Myocyte (in vitro differentiated cells): ENCODE measurements around the gene ITGB3BP. TPM values are rescaled to one million over a fixed set of nuclear protein-coding genes. Genes with fewer than 3 reads are reported as not detected.
"Not testable (repeated sequence)": the region's sequence is repeated elsewhere in the genome, so short reads cannot be mapped to it uniquely, and the experiment has no call there.

ENCODE experiments used
- DNase-seq: peaks from one replicate; pipeline ENCODE4 v3.0.0-alpha.2; 2012; ENCODE audit warnings: low read depth
- polyA plus RNA-seq: library from polyadenylated mRNA; unstranded; fragments of >200 nt; gene quantifications from one replicate; pipeline ENCODE4 v1.2.1, GENCODE V29; 2012; ENCODE audit warnings: missing spikeins
- total RNA-seq: library from RNA; depleted of rRNA; stranded (reverse); fragments of >200 nt; gene quantifications from 2 replicates; pipeline ENCODE4 v1.2.3, GENCODE V29; 2014

The ITGB3BP gene, protein sequence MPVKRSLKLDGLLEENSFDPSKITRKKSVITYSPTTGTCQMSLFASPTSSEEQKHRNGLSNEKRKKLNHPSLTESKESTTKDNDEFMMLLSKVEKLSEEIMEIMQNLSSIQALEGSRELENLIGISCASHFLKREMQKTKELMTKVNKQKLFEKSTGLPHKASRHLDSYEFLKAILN
- 13.7 and 18.1 TPM in 2 replicates for total RNA-seq
- 15.6 TPM for polyA plus RNA-seq

GRCh38 chr1:63522891-63523728 is at the start of gene ITGB3BP, which contains the start of gene EFCAB7:
Gene ITGB3BP, minus strand, starts transcription at chr1:63523225. Its CDS starts 92 bp downstream, at chr1:63523133.
Gene EFCAB7, plus strand, starts transcription at chr1:63523525. Its CDS starts 2,048 bp downstream, at chr1:63525573.
- DNase-seq = peak; percentile 95

- DNase-seq = not testable (repeated sequence)
Observed at GRCh38 chr1:63572686-63573085, 49.7 kb upstream of the ITGB3BP start.

- no peak for DNase-seq
Observed at GRCh38 chr1:63569640-63570316, 46.8 kb upstream of the ITGB3BP start.

GRCh38 chr1:63569068-63569467 is 46.0 kb upstream of the ITGB3BP start:
- DNase-seq = no peak

GRCh38 chr1:63563745-63564144 is 40.7 kb upstream of the ITGB3BP start:
- DNase-seq = no peak

DNA sequence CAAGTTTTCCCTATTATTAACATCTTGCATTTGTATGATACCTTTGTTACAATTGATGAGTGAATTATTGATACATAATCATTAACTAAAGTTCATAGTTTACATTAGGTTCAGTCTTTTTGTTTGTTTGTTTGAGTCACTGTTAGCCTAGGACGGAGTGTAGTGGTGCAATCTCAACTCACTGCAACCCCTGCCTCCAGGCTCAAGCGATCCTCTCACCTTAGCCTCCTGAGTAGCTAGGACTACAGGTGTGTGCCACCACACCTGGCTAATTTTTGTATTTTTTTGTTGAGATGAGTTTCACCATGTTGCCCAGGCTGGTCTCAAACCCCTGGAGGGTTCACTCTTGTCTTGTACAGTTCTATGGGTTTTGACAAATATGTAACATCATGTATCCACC is 36.3 kb upstream of the ITGB3BP start:
- no peak for DNase-seq

GRCh38 chr1:63557365-63557987 is 34.5 kb upstream of the ITGB3BP start:
- peak; percentile 34 for DNase-seq

DNA sequence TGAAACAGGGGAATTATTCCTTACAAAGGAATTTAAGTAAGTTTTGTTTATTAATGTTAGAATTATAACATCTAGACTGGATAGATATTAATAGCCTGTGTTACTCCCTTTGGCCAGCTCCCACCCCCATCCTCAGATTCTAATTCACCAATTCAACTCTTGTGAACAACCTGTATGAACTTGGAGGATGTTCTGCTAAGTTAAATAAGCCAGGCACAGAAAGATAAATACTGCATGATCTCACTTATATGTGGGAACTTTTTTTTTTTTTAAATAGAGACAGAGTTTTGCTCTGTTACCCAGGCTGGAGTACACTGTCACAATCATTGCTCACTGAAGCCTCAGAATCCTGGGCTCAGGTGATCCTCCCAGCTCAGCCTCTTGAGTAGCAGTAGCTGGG is 32.5 kb upstream of the ITGB3BP start:
- no peak for DNase-seq

DNA sequence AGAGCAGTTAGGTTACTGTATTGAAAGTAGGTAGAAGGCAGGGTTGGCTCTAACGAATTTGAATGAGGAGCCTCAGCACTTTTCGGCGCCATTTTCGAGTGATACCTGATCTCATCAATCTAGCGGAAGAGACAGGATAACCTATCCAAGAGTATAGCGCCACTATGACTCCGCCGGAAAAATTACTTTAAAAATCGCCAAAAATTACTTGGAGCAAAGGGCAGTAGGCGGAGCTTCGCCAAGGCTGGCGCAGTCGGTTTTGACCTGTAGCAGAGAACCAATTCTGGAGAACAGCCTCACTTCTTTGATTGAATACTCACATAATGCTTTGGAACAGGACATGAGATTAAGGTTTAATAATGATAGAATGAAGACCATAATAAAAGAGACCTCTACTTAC is 25.9 kb upstream of the ITGB3BP start:
- DNase-seq = no peak

GRCh38 chr1:63548303-63548702 is 25.3 kb upstream of the ITGB3BP start:
- DNase-seq = no peak

GRCh38 chr1:63547621-63548294 is 24.7 kb upstream of the ITGB3BP start:
- peak; percentile 69 for DNase-seq

DNA sequence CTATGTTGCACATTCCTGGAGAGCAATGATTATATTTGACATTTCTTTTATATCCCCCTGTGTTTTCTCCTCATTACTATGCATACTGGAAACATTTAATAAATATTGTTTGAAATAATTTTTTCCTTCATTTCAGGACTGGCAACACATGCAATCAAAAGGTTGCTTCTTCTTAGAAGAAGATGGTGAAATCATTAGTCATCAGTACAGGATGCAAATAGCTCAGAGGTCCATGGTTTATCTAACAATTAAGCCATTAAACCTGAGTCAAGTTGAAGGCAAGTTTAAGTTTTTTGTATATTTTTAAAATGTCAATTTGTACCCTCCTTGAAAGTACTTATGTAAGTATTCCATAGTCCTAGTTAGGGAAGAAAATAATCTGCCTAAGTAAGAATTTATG is 22.8 kb upstream of the ITGB3BP start:
- no peak for DNase-seq

DNA sequence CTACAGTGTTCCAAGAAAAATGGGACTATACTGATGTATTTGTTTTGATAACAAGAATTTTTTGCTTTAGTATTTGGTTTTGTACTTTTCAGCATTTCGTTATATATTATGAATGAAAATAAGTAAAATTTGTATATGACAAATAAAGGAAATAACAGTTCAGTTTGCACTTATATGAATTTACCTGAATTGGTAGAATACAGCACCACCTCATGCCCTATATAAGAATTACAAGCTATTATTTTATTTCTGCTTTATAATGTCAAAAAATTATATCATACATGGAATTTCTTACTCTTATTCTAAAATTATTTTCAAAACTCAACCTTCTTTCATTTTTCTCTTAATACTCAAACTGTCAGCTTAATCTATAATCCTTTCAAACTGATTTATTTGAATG is 14.9 kb upstream of the ITGB3BP start:
- DNase-seq = no peak

- no peak for DNase-seq
Observed at GRCh38 chr1:63537006-63537405, 14.0 kb upstream of the ITGB3BP start.

- DNase-seq = no peak
Observed at GRCh38 chr1:63534406-63534805, 11.4 kb upstream of the ITGB3BP start.

DNA sequence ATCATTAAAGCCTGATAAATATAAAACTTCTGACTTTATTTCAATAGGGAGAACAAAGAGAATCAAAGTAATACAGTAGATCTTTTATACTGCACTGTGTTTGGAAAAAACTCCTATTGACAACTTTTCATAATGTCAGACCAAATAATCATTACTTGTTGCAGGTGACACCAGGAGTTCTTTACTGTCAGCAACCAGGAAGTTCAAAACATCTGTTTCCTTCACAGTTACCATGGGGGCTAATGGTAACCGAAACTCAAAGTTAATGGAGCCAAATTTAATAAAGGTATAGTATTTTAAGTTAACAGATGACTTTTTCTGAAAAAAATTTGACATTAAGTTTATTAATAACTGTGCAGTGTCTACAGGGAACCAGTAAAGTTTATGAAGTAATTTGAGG is 10.9 kb upstream of the ITGB3BP start:
- DNase-seq = no peak

DNA sequence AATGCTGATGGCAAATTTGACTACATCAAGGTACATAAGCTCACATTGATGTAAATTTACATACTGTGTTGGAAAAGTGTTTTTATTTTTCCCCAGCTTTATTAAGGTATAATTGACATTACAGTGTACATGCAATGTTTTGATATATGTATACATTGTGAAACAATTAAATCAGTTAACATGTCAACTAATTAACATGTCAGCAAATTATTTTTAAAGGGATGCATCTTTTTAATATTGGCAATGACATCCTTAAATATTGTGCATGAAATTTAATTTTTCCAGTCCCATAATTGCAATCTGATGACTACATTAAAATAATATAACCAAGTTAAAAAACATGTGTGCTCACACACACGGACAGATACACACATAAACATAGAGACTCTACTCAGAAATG is 9.7 kb upstream of the ITGB3BP start:
- DNase-seq = no peak

DNA sequence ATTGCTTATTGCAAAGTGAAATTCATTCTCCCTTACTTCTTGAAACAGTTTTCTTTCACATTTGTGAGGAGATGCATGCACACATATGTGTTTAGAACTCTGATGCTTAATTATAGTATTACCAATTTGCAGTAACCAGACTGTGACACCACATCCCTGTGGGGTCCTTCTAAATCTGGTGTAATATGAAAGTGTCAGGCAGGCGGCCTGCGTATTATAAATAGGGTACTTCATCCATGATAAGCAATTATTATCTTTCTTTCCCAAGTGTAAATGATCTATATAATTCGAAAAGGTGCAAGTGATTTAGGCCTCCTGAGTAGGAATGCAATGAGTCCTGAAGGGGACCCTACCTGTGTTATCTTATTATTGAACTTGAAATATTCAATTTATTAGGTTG is 1.2 kb upstream of the ITGB3BP start:
- DNase-seq = peak; percentile 4

- DNase-seq = no peak
Observed at GRCh38 chr1:63523738-63524137, 713 bp upstream of the ITGB3BP start.

DNA sequence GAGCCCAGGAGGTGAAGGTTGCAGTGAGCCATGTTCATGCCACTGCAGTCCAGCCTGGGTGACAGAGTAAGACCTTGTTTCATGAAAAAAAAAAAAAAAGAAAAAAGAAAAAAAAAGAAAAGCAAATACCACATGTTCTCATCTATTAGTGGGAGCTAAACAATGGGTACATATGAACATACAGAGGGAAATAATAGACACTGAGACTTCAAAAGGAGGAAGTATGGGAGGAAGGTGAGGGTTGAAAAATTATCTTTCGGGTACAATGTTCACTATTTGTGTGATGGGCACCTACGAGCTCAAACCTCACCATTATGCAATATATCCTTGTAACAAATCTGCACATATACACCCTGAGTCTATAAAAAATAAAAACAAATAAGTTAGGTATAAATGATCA is 6.4 kb downstream of the ITGB3BP start:
- no peak for DNase-seq

DNA sequence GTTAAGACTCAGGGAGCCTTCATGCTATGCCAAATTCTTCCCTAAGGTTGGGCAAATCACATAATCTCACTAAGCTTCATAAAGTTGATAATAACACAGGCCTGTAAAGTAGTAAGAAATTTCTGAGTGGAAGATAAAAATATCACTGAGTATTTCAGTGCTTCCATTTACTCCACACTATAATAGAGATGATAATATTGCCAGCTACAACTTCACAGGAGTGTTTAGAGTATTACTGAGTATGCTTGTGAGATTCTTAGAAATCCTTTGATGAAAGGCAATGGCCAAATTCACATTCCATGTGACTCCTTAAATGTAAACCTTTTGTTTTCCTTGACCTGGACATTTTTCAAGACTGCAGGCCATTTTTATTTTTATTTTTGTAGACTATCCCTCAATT is 10.4 kb downstream of the ITGB3BP start:
- no peak for DNase-seq
